ENCODE measurements around the gene PLA2G5. TPM values are rescaled to one million over a fixed set of nuclear protein-coding genes. Genes with fewer than 3 reads are reported as not detected.

PLA2G5 gene
- total RNA-seq, 1 donor from 2014 or later = not detected

- H3K4me1 Mint-ChIP-seq (ENCODE audit: low read depth, unreplicated experiment) = no peaks in the 10 kb centered on the region
- H3K9me3 Mint-ChIP-seq (ENCODE audit: unreplicated experiment) = no peaks in the 10 kb centered on the region
- H3K4me3 Mint-ChIP-seq (ENCODE audit: unreplicated experiment) = no peak overlapping the region
- H3K27me3 Mint-ChIP-seq (ENCODE audit: unreplicated experiment) = no peaks in the 10 kb centered on the region
- DNase-seq = no peak
- no peak overlapping the region for H3K27ac Mint-ChIP-seq (ENCODE audit: unreplicated experiment)
- TF ChIP-seq CTCF (IDR thresholded peaks at IDR 0.05; ENCODE audit: partially characterized antibody, unreplicated experiment) = no peak
- no peaks in the 10 kb centered on the region for H3K36me3 Mint-ChIP-seq (ENCODE audit: unreplicated experiment)
Observed at GRCh38 chr1:20061866-20062265, 8.1 kb upstream of the PLA2G5 start.

- Mint-ChIP-seq H3K27ac (ENCODE audit: unreplicated experiment) (no peak overlapping the region), H3K4me1 (ENCODE audit: low read depth, unreplicated experiment) (no peaks in the 10 kb centered on the region)
- no peak for DNase-seq
Observed at GRCh38 chr1:20063861-20064292, 6.1 kb upstream of the PLA2G5 start.

GRCh38 chr1:20068722-20069121 lies 1.3 kb upstream of the PLA2G5 start:
- no peak overlapping the region for H3K4me3 Mint-ChIP-seq (ENCODE audit: unreplicated experiment)
- no peaks in the 10 kb centered on the region for H3K36me3 Mint-ChIP-seq (ENCODE audit: unreplicated experiment)
- H3K27me3 Mint-ChIP-seq (ENCODE audit: unreplicated experiment) = no peaks in the 10 kb centered on the region
- H3K4me1 Mint-ChIP-seq (ENCODE audit: low read depth, unreplicated experiment) = no peaks in the 10 kb centered on the region
- DNase-seq = no peak
- H3K27ac Mint-ChIP-seq (ENCODE audit: unreplicated experiment) = no peak overlapping the region
- H3K9me3 Mint-ChIP-seq (ENCODE audit: unreplicated experiment) = no peaks in the 10 kb centered on the region
- no peak for TF ChIP-seq CTCF (IDR thresholded peaks at IDR 0.05; ENCODE audit: partially characterized antibody, unreplicated experiment)

More at GRCh38 chr1:20063861-20064292, 6.1 kb upstream of the PLA2G5 start:
- Mint-ChIP-seq H3K36me3 (ENCODE audit: unreplicated experiment) (no peaks in the 10 kb centered on the region), H3K27me3 (ENCODE audit: unreplicated experiment) (no peaks in the 10 kb centered on the region), H3K9me3 (ENCODE audit: unreplicated experiment) (no peaks in the 10 kb centered on the region), H3K4me3 (ENCODE audit: unreplicated experiment) (no peak overlapping the region)
- no peak for TF ChIP-seq CTCF (IDR thresholded peaks at IDR 0.05; ENCODE audit: partially characterized antibody, unreplicated experiment)

GRCh38 chr1:20070357-20070756 lies 363 bp downstream of the PLA2G5 start:
- no peak overlapping the region for H3K27ac Mint-ChIP-seq (ENCODE audit: unreplicated experiment)
- no peak for TF ChIP-seq CTCF (IDR thresholded peaks at IDR 0.05; ENCODE audit: partially characterized antibody, unreplicated experiment)
- H3K4me3 Mint-ChIP-seq (ENCODE audit: unreplicated experiment) = no peak overlapping the region
- H3K36me3 Mint-ChIP-seq (ENCODE audit: unreplicated experiment) = no peaks in the 10 kb centered on the region
- no peaks in the 10 kb centered on the region for H3K4me1 Mint-ChIP-seq (ENCODE audit: low read depth, unreplicated experiment)
- H3K9me3 Mint-ChIP-seq (ENCODE audit: unreplicated experiment) = no peaks in the 10 kb centered on the region
- no peak for DNase-seq
- H3K27me3 Mint-ChIP-seq (ENCODE audit: unreplicated experiment) = peaks cover 2% of the 10 kb centered on the region

- Mint-ChIP-seq H3K9me3 (ENCODE audit: unreplicated experiment) (no peaks in the 10 kb centered on the region), H3K27ac (ENCODE audit: unreplicated experiment) (no peak overlapping the region), H3K4me3 (ENCODE audit: unreplicated experiment) (no peak overlapping the region), H3K4me1 (ENCODE audit: low read depth, unreplicated experiment) (no peaks in the 10 kb centered on the region), H3K27me3 (ENCODE audit: unreplicated experiment) (peaks cover 2% of the 10 kb centered on the region), H3K36me3 (ENCODE audit: unreplicated experiment) (no peaks in the 10 kb centered on the region)
- no peak for TF ChIP-seq CTCF (IDR thresholded peaks at IDR 0.05; ENCODE audit: partially characterized antibody, unreplicated experiment)
- DNase-seq = no peak
Observed at GRCh38 chr1:20071416-20071815, 1.4 kb downstream of the PLA2G5 start.

All from glutamatergic neuron (in vitro differentiated cells).